ENCODE measurements around the gene ZNF438. TPM values are rescaled to one million over a fixed set of nuclear protein-coding genes. Genes with fewer than 3 reads are reported as not detected.

The ZNF438 gene
- total and polyA plus RNA-seq, 10 of the 15 experiments (the other 5 are each of a cell fraction or from before 2014, with no cell fraction given) = 0.93 to 5.2 (median 1.9) TPM

DNA sequence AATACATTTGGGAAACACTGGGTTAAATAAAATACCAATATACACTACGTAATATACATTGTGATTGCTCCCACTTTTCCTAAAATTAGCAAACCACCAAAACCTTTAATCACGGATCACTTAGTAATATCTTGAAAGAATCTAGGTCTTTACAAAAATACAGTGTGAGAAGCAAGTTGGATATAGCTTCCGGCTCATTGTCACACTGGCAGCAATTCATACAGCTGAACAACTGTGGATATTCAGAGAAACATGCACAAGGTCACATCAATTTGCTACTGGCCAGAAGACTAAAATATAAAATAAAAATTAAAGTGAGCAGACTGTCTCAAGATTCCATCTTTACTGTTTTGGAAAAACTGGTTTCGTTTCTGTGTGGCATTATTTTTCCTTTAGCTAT lies 69.1 kb downstream of the ZNF438 start (continued):
- TF ChIP-seq, protein P1, sequence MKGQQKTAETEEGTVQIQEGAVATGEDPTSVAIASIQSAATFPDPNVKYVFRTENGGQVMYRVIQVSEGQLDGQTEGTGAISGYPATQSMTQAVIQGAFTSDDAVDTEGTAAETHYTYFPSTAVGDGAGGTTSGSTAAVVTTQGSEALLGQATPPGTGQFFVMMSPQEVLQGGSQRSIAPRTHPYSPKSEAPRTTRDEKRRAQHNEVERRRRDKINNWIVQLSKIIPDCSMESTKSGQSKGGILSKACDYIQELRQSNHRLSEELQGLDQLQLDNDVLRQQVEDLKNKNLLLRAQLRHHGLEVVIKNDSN (IDR thresholded peaks at IDR 0.05; ENCODE audit: borderline replicate concordance, extremely low read length, insufficient read depth, low read depth, low read length) = no peak
- TF ChIP-seq, protein P2, sequence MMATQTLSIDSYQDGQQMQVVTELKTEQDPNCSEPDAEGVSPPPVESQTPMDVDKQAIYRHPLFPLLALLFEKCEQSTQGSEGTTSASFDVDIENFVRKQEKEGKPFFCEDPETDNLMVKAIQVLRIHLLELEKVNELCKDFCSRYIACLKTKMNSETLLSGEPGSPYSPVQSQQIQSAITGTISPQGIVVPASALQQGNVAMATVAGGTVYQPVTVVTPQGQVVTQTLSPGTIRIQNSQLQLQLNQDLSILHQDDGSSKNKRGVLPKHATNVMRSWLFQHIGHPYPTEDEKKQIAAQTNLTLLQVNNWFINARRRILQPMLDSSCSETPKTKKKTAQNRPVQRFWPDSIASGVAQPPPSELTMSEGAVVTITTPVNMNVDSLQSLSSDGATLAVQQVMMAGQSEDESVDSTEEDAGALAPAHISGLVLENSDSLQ (IDR thresholded peaks at IDR 0.05) = no peak
- TF ChIP-seq POU2F2 (IDR thresholded peaks at IDR 0.05; ENCODE audit: borderline replicate concordance, low read depth, low read length) (no peak), ZNF217 (IDR thresholded peaks at IDR 0.05) (no peak), ESRRA (IDR thresholded peaks at IDR 0.05; ENCODE audit: low read length) (no peak), NRF1 (conservative IDR thresholded peaks at IDR 0.05; ENCODE audit: low read depth, low read length) (no peak), CBX3 (IDR thresholded peaks at IDR 0.05; ENCODE audit: borderline replicate concordance, low read depth) (no peak), SMARCA5 (IDR thresholded peaks at IDR 0.05) (no peak)
- TF ChIP-seq, protein P3, sequence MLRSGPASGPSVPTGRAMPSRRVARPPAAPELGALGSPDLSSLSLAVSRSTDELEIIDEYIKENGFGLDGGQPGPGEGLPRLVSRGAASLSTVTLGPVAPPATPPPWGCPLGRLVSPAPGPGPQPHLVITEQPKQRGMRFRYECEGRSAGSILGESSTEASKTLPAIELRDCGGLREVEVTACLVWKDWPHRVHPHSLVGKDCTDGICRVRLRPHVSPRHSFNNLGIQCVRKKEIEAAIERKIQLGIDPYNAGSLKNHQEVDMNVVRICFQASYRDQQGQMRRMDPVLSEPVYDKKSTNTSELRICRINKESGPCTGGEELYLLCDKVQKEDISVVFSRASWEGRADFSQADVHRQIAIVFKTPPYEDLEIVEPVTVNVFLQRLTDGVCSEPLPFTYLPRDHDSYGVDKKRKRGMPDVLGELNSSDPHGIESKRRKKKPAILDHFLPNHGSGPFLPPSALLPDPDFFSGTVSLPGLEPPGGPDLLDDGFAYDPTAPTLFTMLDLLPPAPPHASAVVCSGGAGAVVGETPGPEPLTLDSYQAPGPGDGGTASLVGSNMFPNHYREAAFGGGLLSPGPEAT (IDR thresholded peaks at IDR 0.05; ENCODE audit: low read depth) = no peak
- TF ChIP-seq, protein P4, sequence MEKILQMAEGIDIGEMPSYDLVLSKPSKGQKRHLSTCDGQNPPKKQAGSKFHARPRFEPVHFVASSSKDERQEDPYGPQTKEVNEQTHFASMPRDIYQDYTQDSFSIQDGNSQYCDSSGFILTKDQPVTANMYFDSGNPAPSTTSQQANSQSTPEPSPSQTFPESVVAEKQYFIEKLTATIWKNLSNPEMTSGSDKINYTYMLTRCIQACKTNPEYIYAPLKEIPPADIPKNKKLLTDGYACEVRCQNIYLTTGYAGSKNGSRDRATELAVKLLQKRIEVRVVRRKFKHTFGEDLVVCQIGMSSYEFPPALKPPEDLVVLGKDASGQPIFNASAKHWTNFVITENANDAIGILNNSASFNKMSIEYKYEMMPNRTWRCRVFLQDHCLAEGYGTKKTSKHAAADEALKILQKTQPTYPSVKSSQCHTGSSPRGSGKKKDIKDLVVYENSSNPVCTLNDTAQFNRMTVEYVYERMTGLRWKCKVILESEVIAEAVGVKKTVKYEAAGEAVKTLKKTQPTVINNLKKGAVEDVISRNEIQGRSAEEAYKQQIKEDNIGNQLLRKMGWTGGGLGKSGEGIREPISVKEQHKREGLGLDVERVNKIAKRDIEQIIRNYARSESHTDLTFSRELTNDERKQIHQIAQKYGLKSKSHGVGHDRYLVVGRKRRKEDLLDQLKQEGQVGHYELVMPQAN (conservative IDR thresholded peaks at IDR 0.05) = no peak
- TF ChIP-seq, protein P5, sequence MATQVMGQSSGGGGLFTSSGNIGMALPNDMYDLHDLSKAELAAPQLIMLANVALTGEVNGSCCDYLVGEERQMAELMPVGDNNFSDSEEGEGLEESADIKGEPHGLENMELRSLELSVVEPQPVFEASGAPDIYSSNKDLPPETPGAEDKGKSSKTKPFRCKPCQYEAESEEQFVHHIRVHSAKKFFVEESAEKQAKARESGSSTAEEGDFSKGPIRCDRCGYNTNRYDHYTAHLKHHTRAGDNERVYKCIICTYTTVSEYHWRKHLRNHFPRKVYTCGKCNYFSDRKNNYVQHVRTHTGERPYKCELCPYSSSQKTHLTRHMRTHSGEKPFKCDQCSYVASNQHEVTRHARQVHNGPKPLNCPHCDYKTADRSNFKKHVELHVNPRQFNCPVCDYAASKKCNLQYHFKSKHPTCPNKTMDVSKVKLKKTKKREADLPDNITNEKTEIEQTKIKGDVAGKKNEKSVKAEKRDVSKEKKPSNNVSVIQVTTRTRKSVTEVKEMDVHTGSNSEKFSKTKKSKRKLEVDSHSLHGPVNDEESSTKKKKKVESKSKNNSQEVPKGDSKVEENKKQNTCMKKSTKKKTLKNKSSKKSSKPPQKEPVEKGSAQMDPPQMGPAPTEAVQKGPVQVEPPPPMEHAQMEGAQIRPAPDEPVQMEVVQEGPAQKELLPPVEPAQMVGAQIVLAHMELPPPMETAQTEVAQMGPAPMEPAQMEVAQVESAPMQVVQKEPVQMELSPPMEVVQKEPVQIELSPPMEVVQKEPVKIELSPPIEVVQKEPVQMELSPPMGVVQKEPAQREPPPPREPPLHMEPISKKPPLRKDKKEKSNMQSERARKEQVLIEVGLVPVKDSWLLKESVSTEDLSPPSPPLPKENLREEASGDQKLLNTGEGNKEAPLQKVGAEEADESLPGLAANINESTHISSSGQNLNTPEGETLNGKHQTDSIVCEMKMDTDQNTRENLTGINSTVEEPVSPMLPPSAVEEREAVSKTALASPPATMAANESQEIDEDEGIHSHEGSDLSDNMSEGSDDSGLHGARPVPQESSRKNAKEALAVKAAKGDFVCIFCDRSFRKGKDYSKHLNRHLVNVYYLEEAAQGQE (IDR thresholded peaks at IDR 0.05; ENCODE audit: low read depth, low read length) = no peak
